Vagina (tissue), 2 donors: ENCODE data around the gene TUBGCP5. TPM values are rescaled to one million over a fixed set of nuclear protein-coding genes. Genes with fewer than 3 reads are reported as not detected.

Experiments
- DNase-seq, 2 donors: peaks; one replicate each; pipeline ENCODE4 v3.0.0-alpha.2; 2017; ENCODE audit errors: extremely low spot score in 2 of 2
- H3K27ac ChIP-seq: fragments of 200-600 bp; sonication (generic); one replicate; pipeline ENCODE4 v1.5.1; 2019
- H3K27me3 ChIP-seq: fragments of 200-600 bp; sonication (generic); one replicate; pipeline ENCODE4 v1.5.1; 2019
- H3K36me3 ChIP-seq, 2 donors: fragments of 200-600 bp; sonication (generic); one replicate each; pipeline ENCODE4 v1.5.1; 2017 to 2019
- H3K4me1 ChIP-seq: fragments of 200-600 bp; sonication (generic); one replicate; pipeline ENCODE4 v1.5.1; 2019
- H3K4me3 ChIP-seq, 2 donors: fragments of 200-600 bp; sonication (generic); 1 replicate in 1 of 2; 2 replicates in 1 of 2; pipeline ENCODE4 v1.5.1; 2016 to 2019
- H3K9me3 ChIP-seq: fragments of 200-600 bp; sonication (generic); one replicate; pipeline ENCODE4 v1.5.1; 2019
- POLR2A ChIP-seq, 2 donors: fragments of 450-650 bp; IDR thresholded peaks; one replicate each; pipeline ENCODE4 v1.6.1; 2017; ENCODE audit warnings: antibody characterized with exemption in 2 of 2, mild to moderate bottlenecking in 2 of 2, moderate library complexity in 2 of 2
- POLR2AphosphoS5 ChIP-seq, 2 donors: sonication (generic); formaldehyde crosslinking; IDR thresholded peaks; one replicate each; pipeline ENCODE4 v1.9.0; 2017; ENCODE audit warnings: antibody characterized with exemption in 2 of 2, mild to moderate bottlenecking in 2 of 2, low read depth in 1 of 2; ENCODE audit not compliant: insufficient read depth in 1 of 2
- intact Hi-C: fragments of 100-400 bp; cut with DNase I; formaldehyde crosslinking; loops from one replicate; pipeline ENCODE4 v1.15.1; 2023
- total RNA-seq: library from RNA; depleted of rRNA; stranded (reverse); fragments of >200 nt; gene quantifications from one replicate; pipeline ENCODE4 v1.2.3, GENCODE V29; 2016
- TF ChIP-seq, protein P1 (sequence below), 3 experiments: fragments of 450-650 bp in 2 of 3; fragments of 200-600 bp in 1 of 3; sonication (generic) in 1 of 3; IDR thresholded peaks; one replicate each; pipeline ENCODE4 v1.5.1; 2017 to 2019; ENCODE audit warnings: antibody characterized with exemption in 3 of 3, mild to moderate bottlenecking in 2 of 3, moderate library complexity in 2 of 3

Gene TUBGCP5
- total RNA-seq, 1 donor from 2014 or later = 11.3 TPM

GRCh38 chr15:23075927-23076326 lies 36.6 kb upstream of the TUBGCP5 start:
- intact Hi-C loops = no loop called here
- no peaks in the 10 kb centered on the region for H3K36me3 ChIP-seq
- DNase-seq = no peak
- no peaks in the 10 kb centered on the region for H3K9me3 ChIP-seq
- H3K4me1 ChIP-seq = no peaks in the 10 kb centered on the region
- no peaks in the 10 kb centered on the region for H3K27me3 ChIP-seq
- no peak overlapping the region for H3K4me3 ChIP-seq
- H3K27ac ChIP-seq = no peak overlapping the region
- TF ChIP-seq POLR2A (IDR thresholded peaks at IDR 0.05) (no peak), POLR2AphosphoS5 (IDR thresholded peaks at IDR 0.05; ENCODE audit: insufficient read depth in 1 of 2, low read depth in 1 of 2) (no peak)
- TF ChIP-seq, protein P1, sequence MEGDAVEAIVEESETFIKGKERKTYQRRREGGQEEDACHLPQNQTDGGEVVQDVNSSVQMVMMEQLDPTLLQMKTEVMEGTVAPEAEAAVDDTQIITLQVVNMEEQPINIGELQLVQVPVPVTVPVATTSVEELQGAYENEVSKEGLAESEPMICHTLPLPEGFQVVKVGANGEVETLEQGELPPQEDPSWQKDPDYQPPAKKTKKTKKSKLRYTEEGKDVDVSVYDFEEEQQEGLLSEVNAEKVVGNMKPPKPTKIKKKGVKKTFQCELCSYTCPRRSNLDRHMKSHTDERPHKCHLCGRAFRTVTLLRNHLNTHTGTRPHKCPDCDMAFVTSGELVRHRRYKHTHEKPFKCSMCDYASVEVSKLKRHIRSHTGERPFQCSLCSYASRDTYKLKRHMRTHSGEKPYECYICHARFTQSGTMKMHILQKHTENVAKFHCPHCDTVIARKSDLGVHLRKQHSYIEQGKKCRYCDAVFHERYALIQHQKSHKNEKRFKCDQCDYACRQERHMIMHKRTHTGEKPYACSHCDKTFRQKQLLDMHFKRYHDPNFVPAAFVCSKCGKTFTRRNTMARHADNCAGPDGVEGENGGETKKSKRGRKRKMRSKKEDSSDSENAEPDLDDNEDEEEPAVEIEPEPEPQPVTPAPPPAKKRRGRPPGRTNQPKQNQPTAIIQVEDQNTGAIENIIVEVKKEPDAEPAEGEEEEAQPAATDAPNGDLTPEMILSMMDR (IDR thresholded peaks at IDR 0.05) = no peak

- H3K4me3 ChIP-seq = no peak overlapping the region
- H3K4me1 ChIP-seq = no peaks in the 10 kb centered on the region
- intact Hi-C loops = no loop called here
- no peaks in the 10 kb centered on the region for H3K9me3 ChIP-seq
- H3K36me3 ChIP-seq = no peaks in the 10 kb centered on the region
- H3K27me3 ChIP-seq = no peaks in the 10 kb centered on the region
- no peak overlapping the region for H3K27ac ChIP-seq
- DNase-seq = no peak
- TF ChIP-seq, protein P1 (IDR thresholded peaks at IDR 0.05) = no peak
- TF ChIP-seq POLR2A (IDR thresholded peaks at IDR 0.05) = no peak
- no peak for TF ChIP-seq POLR2AphosphoS5 (IDR thresholded peaks at IDR 0.05; ENCODE audit: insufficient read depth in 1 of 2, low read depth in 1 of 2)
These were observed 35.3 kb upstream of the TUBGCP5 start for GRCh38 chr15:23074684-23075083.

- TF ChIP-seq POLR2AphosphoS5 (IDR thresholded peaks at IDR 0.05; ENCODE audit: insufficient read depth in 1 of 2, low read depth in 1 of 2) = no peak
- TF ChIP-seq POLR2A (IDR thresholded peaks at IDR 0.05) = no peak
- TF ChIP-seq, protein P1 (IDR thresholded peaks at IDR 0.05) = no peak
- Histone ChIP-seq H3K27me3 (no peaks in the 10 kb centered on the region), H3K9me3 (no peaks in the 10 kb centered on the region), H3K4me3 (no peak overlapping the region), H3K36me3 (no peaks in the 10 kb centered on the region), H3K4me1 (no peaks in the 10 kb centered on the region), H3K27ac (no peak overlapping the region)
- no peak for DNase-seq
- intact Hi-C loops = no loop called here
These were observed 34.7 kb upstream of the TUBGCP5 start for GRCh38 chr15:23073890-23074646.

DNA sequence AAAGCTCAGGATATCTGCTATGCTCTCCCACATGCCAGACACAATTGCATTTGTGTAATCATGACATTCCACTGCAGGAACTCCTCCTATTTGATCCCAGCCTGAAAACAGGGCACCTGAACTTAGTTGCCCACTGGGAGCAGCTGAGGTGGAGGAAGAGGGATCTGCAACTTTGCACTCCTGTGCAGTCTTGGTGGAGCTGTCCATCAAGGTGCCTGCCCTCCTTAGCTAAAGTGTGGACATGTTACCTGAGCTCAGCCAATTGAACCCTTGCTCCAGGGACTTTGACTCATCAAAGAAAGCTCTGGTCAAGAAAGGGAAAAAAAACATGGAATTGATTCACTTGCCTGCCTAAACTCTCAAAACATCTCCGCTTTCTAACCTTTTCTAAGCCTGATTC lies 33.3 kb upstream of the TUBGCP5 start:
- no peak overlapping the region for H3K27ac ChIP-seq
- TF ChIP-seq POLR2AphosphoS5 (IDR thresholded peaks at IDR 0.05; ENCODE audit: insufficient read depth in 1 of 2, low read depth in 1 of 2) (no peak), POLR2A (IDR thresholded peaks at IDR 0.05) (no peak)
- TF ChIP-seq, protein P1 (IDR thresholded peaks at IDR 0.05) = no peak
- intact Hi-C loops = no loop called here
- no peaks in the 10 kb centered on the region for H3K27me3 ChIP-seq
- no peaks in the 10 kb centered on the region for H3K36me3 ChIP-seq
- no peaks in the 10 kb centered on the region for H3K4me1 ChIP-seq
- DNase-seq = no peak
- no peaks in the 10 kb centered on the region for H3K9me3 ChIP-seq
- H3K4me3 ChIP-seq = no peak overlapping the region

DNA sequence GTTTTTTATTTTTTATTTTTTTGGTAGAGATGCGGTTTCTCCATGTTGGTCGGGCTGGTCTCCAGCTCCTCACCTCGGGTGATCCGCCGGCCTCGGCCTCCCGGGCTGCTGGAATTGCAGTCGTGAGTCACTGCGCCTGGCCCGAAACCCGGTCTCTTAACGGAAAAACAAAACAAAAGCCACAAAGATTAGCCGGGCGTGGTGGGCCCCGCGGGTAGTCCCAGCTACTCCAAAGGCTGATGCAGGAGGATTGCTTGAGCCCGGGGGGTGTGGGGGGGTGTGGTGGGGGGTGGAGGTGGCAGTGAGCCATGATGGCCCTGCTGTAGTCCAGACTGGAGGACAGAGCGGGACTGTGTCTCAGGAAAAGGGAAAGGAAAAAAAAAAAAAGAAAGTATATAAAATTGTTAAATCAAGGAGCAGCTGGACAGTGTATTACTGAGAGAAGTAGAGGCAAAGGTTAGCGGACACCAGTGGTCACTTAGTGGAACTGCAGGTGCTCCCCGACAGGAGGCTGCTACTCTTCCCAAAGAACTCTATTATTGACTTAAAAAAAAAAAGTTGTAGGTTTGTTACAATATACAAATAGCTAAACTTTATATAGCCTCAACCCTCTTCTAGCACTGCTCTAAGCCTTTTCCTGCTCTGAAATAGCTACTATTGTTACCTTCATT lies 30.3 kb upstream of the TUBGCP5 start:
- no peaks in the 10 kb centered on the region for H3K4me1 ChIP-seq
- no peak overlapping the region for H3K4me3 ChIP-seq
- no peaks in the 10 kb centered on the region for H3K27me3 ChIP-seq
- H3K27ac ChIP-seq = no peak overlapping the region
- intact Hi-C loops = no loop called here
- no peaks in the 10 kb centered on the region for H3K36me3 ChIP-seq
- TF ChIP-seq POLR2A (IDR thresholded peaks at IDR 0.05) = no peak
- TF ChIP-seq POLR2AphosphoS5 (IDR thresholded peaks at IDR 0.05; ENCODE audit: insufficient read depth in 1 of 2, low read depth in 1 of 2) = no peak
- TF ChIP-seq, protein P1 (IDR thresholded peaks at IDR 0.05) = no peak
- no peaks in the 10 kb centered on the region for H3K9me3 ChIP-seq
- no peak for DNase-seq
